Kidney (tissue), 14 donors: Measurements from ENCODE around the gene MYO1H. TPM values are rescaled to one million over a fixed set of nuclear protein-coding genes. Genes with fewer than 3 reads are reported as not detected.

Experiments
- DNase-seq, 5 donors: peaks; one replicate each; pipeline ENCODE4 v3.0.0-alpha.2; 2013 to 2020
- FAIRE-seq: peaks from 2 replicates; lab custom pipeline; 2012; peaks lifted over from hg19 to GRCh38; lab: Jason Lieb, UNC
- H3K27ac ChIP-seq, 2 donors: one replicate each; pipeline ENCODE4 v1.7.0; 2013; ENCODE audit warnings: low read depth in 2 of 2, low read length in 2 of 2, inconsistent platforms in 1 of 2
- H3K27me3 ChIP-seq: one replicate; pipeline ENCODE4 v1.7.1; 2013; ENCODE audit warnings: low read length, inconsistent platforms; ENCODE audit not compliant: control insufficient read depth, insufficient read depth
- H3K36me3 ChIP-seq, 3 donors: one replicate each; pipeline versions ENCODE4 v1.7.0 to v1.7.1; 2013; ENCODE audit warnings: low read length in 3 of 3, control low read depth in 1 of 3, inconsistent platforms in 1 of 3; ENCODE audit not compliant: insufficient read depth in 3 of 3, control insufficient read depth in 2 of 3
- H3K4me1 ChIP-seq, 3 donors: one replicate each; pipeline versions ENCODE4 v1.7.0 to v1.7.1; 2013; ENCODE audit warnings: low read length in 3 of 3, inconsistent platforms in 1 of 3, low read depth in 1 of 3; ENCODE audit not compliant: control insufficient read depth in 2 of 3, insufficient read depth in 2 of 3
- H3K4me3 ChIP-seq, 3 donors: one replicate each; pipeline versions ENCODE4 v1.7.0 to v1.8.1; 2013; ENCODE audit warnings: low read length in 3 of 3, control low read depth in 1 of 3, inconsistent platforms in 1 of 3
- H3K9ac ChIP-seq, 3 donors: one replicate each; pipeline versions ENCODE4 v1.7.0 to v1.7.1; 2013; ENCODE audit warnings: low read length in 3 of 3, control low read depth in 1 of 3, inconsistent platforms in 1 of 3
- H3K9me3 ChIP-seq, 3 donors: one replicate each; pipeline versions ENCODE4 v1.7.0 to v1.7.1; 2013; ENCODE audit warnings: low read length in 3 of 3, control low read depth in 1 of 3, inconsistent platforms in 1 of 3; ENCODE audit not compliant: control insufficient read depth in 2 of 3, insufficient read depth in 1 of 3
- intact Hi-C: fragments of 100-400 bp; cut with DNase I; formaldehyde crosslinking; loops from one replicate; pipeline ENCODE4 v1.11.1; 2022
- polyA plus RNA-seq: library from polyadenylated mRNA; stranded (reverse); fragments of 350-450 nt; fragmentation: Illumina TruSeq; extraction: RNeasy Lipid Tissue Mini Kit (QIAGEN cat#74804); gene quantifications from one replicate; pipeline ENCODE4 v1.2.3, GENCODE V29; 2014; ENCODE audit warnings: low read depth, low replicate concordance; ENCODE audit not compliant: insufficient read depth
- total RNA-seq: library from RNA; stranded (reverse); fragmentation: NEBNext Ultra II Directional; extraction: Animal tissue kit (Norgen Biotek cat#: 25700); gene quantifications from one replicate; pipeline ENCODE4 v1.2.1, GENCODE V29; 2021
- TF ChIP-seq, protein P1 (sequence below): IDR thresholded peaks from 3 replicates; pipeline ENCODE4 v1.5.1; 2012; ENCODE audit warnings: mild to moderate bottlenecking, moderate library complexity, borderline replicate concordance; ENCODE audit not compliant: insufficient read depth; ENCODE audit errors: extremely low read depth
- donor health status: control.
- donor health status: control.
- donor health status: control.
- donor health status: control.
- donor health status: control.
- donor health status: DM: yes; HTN: yes; CAD: no.
- donor health status: Normal renal cell carcinoma (clear cell type).

Gene MYO1H
- total and polyA plus RNA-seq, 2 donors from 2014 or later = 0.56 TPM; not detected in 1

DNA sequence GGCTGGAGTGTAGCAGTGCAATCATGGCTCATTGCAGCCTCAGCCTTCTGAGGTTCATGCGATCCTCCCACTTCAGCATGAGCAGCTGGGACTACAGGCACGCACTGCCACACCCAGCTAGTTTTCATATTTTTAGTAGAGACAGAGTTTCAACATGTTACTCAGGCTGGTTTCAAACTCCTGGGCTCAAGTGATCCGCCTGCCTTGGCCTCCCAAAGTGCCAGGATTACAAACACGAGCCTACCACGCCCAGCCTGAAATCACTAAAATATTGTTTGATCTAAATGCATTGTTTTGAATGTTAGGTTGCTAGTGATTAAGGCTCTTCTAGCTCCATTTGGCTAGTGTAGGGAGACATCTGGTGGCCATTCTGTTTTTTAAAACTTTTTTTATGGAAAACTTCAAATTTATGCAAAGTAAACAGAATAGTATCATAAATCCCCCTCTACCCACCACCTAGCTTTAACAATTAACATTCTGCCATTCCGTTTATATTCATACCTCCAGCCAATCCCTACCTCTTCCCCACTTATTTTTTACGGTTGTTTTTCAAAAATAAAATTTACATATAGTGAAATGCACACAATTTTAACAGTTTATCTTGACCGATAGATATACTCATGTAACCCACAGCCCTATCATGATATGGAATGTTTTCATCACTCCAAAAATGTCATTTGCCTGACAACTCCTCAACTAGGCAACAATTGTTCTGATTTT is 37.8 kb downstream of the MYO1H start:
- FAIRE-seq (no peak), DNase-seq (peak in 2 of 5 donors; percentile 53 to 72)
- Histone ChIP-seq H3K4me1 (peaks cover 0 to 2% (median 0%) of the 10 kb centered on the region in 3 donors), H3K27ac (no peak overlapping the region), H3K36me3 (no peaks in the 10 kb centered on the region), H3K9ac (no peak overlapping the region), H3K9me3 (peaks cover 0 to 5% (median 0%) of the 10 kb centered on the region in 3 donors), H3K4me3 (no peak overlapping the region), H3K27me3 (no peaks in the 10 kb centered on the region)
- intact Hi-C loops = loop anchor here (10.0 kb wide), 1 partner anchor 121 kb away; no protein-coding TSS in a partner anchor
- TF ChIP-seq, protein P1, sequence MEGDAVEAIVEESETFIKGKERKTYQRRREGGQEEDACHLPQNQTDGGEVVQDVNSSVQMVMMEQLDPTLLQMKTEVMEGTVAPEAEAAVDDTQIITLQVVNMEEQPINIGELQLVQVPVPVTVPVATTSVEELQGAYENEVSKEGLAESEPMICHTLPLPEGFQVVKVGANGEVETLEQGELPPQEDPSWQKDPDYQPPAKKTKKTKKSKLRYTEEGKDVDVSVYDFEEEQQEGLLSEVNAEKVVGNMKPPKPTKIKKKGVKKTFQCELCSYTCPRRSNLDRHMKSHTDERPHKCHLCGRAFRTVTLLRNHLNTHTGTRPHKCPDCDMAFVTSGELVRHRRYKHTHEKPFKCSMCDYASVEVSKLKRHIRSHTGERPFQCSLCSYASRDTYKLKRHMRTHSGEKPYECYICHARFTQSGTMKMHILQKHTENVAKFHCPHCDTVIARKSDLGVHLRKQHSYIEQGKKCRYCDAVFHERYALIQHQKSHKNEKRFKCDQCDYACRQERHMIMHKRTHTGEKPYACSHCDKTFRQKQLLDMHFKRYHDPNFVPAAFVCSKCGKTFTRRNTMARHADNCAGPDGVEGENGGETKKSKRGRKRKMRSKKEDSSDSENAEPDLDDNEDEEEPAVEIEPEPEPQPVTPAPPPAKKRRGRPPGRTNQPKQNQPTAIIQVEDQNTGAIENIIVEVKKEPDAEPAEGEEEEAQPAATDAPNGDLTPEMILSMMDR = peak; percentile 21

GRCh38 chr12:109386059-109386433 is 38.3 kb downstream of the MYO1H start:
- FAIRE-seq (no peak), DNase-seq (peak in 1 of 5 donors; percentile 30)
- Histone ChIP-seq H3K36me3 (no peaks in the 10 kb centered on the region), H3K4me1 (peaks cover 0 to 2% (median 0%) of the 10 kb centered on the region in 3 donors), H3K27ac (no peak overlapping the region), H3K4me3 (no peak overlapping the region), H3K27me3 (no peaks in the 10 kb centered on the region), H3K9me3 (peaks cover 0 to 5% (median 0%) of the 10 kb centered on the region in 3 donors), H3K9ac (no peak overlapping the region)
- TF ChIP-seq, protein P1 = no peak
- intact Hi-C loops = loop anchor here (10.0 kb wide), 1 partner anchor 121 kb away; no protein-coding TSS in a partner anchor

DNA sequence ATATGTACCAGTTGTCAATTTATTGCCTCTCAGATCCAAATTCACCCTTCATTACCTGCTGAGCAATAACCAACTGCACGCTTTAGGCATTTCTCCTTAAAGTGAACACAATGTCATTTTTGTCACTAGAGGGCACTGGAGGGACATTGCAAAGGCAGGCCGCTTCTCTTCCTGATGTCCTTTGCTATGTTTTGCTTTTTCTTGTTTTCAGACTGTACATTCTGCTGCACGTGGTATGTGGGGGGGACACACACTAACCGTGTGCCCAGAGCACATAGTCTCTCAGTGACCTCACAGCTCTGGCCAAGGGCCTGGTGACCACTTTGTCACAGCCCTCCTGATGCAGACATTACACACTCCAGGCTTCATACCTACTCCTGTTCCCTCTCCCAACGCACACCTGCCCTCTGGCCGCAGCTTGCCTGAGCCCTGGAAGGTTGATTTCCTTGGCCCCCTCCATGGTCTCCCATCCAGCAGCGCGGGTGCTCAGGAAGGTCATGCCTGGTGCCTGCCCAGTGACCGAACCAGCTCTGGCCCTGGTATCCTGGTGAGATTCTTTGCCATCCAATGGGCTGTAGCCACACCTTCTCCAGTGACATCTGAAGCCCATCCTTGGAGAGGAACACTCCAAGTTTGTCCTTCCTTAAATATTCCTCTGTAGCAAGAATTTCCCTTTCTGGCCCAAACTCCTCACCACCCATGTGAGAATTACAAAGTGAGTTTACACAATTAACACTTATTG is 39.9 kb downstream of the MYO1H start:
- H3K9ac ChIP-seq = no peak overlapping the region
- peaks cover 0 to 2% (median 0%) of the 10 kb centered on the region in 3 donors for H3K4me1 ChIP-seq
- H3K27me3 ChIP-seq = no peaks in the 10 kb centered on the region
- intact Hi-C loops = loop anchor here (10.0 kb wide), 1 partner anchor 123 kb away; no protein-coding TSS in a partner anchor
- H3K4me3 ChIP-seq = no peak overlapping the region
- DNase-seq (peak in 2 of 5 donors; percentile 52 to 68), FAIRE-seq (no peak)
- H3K36me3 ChIP-seq = no peaks in the 10 kb centered on the region
- no peak overlapping the region for H3K27ac ChIP-seq
- peaks cover 0 to 5% (median 0%) of the 10 kb centered on the region in 3 donors for H3K9me3 ChIP-seq
- TF ChIP-seq, protein P1 = peak; percentile 48
